Suppressor macrophage treated with lipopolysaccharide for 1 hour (primary cell): ENCODE data around the gene CYP2C19.
A peak's percentile ranks its signal among the peaks of the same experiment; 100 is the strongest.
"Not testable (repeated sequence)": the region's sequence is repeated elsewhere in the genome, so short reads cannot be mapped to it uniquely, and the experiment has no call there.

Experiments
- DNase-seq, 3 donors: peaks; one replicate each; pipeline ENCODE4 v3.0.0-alpha.2; 2020 to 2022

The CYP2C19 gene

DNA sequence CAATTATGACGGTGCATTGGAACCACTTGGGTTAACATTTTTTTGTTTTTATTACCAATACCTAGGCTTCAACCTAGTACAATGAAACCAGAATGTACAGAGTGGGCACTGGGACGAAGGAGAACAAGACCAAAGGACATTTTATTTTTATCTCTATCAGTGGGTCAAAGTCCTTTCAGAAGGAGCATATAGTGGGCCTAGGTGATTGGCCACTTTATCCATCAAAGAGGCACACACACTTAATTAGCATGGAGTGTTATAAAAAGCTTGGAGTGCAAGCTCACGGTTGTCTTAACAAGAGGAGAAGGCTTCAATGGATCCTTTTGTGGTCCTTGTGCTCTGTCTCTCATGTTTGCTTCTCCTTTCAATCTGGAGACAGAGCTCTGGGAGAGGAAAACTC lies at the start of gene CYP2C19:
Gene CYP2C19, plus strand, starts transcription at position 289 of the 400 bp plus-strand sequence. Its CDS starts 25 bp downstream, at position 314.
- no peak for DNase-seq

DNA sequence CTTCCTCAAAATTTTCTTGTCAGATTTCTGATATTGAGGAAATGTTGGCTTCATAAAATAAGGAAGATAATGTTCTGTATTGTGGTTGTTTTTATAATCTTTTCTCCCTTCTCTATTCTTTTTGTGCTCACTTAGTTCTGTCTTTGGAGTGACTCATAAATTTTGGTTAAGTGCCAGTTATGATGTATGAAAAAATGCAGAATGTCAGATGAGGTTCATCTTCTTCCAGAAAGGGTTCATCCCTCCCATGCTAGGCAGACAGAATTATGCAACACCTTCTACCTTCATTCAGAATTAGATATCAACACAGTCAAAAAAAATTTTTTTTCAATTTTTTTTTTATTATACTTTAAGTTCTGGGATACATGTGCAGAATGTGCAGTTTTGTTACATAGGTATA lies 36.6 kb upstream of the CYP2C19 start:
- DNase-seq = peak in 1 of 3 donors; percentile 5

DNA sequence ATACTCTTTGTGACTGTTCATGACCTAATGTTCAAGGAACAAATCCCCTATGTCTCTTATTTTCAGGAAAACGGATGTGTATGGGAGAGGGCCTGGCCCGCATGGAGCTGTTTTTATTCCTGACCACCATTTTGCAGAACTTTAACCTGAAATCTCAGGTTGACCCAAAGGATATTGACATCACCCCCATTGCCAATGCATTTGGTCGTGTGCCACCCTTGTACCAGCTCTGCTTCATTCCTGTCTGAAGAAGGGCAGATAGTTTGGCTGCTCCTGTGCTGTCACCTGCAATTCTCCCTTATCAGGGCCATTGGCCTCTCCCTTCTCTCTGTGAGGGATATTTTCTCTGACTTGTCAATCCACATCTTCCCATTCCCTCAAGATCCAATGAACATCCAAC lies 27.3 kb upstream of the CYP2C19 start:
- no peak for DNase-seq

DNA sequence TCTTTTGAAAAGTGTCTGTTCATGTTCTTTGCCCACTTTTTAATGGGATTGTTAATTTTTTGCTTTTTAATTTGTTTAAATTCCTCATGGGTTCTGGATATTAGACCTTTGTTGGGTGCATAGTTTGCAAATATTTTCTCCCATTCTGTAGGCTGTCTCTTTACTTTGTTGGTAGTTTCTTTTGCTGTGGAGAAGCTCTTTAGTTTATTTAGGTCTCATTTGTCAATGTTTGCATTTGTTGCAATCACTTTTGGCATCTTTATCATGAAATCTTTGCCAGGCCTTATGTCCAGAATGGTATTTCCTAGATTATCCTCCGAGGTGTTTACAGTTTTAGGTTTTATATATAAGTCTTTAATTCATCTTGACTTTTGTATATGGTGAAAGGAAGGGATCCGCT lies 23.9 kb upstream of the CYP2C19 start:
- no peak for DNase-seq

DNA sequence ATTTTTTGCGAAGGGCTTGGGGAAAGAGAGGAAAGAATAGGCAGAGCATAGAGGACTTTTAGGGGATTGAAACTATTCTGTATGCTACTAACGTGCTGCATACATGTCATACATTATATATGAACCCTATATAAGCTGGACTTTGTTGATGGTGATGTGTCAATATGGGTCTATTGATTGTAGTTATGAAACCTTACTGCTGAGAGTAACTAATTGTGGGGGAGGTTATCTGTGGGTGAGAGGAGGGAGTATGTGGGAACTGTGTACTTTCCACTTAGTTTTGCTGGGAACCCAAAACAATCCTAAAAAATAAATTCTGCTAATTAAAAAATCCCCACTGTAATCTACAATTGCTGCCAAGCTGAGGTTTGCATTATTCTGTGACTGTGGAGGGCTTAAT lies 15.3 kb upstream of the CYP2C19 start:
- no peak for DNase-seq

DNA sequence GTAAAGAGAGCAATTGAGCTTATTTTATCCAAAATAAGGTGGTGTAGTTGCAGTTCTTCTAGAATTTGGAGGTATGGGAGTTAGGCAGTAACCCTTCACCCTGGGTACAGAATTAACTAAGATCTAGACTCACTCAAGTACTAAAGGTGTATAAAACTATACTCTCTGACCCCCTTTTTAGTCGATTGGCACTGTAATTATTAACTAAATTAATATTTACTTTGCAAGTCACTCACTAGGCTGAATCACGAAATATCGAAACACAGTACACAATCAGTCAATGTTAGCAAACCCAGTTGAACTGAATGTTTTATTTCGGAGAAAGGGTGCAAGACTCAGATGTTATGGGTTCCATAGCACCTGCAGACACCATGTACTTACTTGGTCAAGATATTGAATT lies 14.6 kb upstream of the CYP2C19 start:
- no peak for DNase-seq

DNA sequence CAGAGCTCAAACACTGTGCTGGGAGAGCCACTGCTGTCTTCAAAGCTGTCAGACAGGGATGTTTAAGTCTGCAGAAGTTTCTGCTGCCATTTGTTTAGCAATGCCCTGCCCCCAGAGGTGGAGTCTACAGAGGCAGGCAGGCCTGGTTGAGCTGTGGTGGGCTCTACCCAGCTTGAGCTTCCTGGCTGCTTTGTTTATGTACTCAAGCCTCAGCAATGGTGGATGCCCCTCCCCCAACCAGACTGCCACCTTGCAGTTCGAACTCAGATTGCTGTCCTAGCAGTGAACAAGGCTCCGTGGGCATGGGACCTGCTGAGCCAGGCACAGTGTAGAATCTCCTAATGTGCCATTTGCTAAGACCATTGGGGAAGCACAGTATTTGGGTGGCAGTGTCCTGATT lies 4.6 kb upstream of the CYP2C19 start:
- no peak for DNase-seq

DNA sequence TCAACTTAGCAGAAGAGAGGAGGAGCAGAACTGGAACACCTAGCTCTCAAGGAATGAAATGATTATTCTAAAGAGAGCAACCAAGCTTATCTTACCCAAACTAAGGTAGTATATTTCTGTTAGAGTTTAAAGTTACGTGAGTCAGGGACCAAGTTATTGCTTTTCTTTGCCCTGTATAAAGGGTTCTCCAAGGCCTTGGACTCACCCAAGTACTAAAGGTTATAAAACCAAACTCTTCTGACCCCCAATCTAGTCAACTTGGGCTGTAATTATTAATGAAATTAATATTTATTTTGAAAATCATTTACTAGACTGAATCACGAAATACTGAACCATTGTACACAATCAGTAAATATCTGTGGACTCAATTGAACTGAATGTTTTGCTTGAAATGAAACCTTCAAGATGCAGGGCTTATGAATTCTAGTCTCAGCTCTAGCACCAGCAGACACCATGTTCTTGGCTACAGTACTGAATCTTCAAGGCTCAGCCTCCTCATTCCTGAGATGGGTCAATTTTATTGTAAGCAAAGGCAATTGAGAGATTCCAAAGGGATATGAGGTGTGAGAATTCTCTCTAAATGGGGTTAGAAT lies 1.8 kb upstream of the CYP2C19 start:
- no peak for DNase-seq

DNA sequence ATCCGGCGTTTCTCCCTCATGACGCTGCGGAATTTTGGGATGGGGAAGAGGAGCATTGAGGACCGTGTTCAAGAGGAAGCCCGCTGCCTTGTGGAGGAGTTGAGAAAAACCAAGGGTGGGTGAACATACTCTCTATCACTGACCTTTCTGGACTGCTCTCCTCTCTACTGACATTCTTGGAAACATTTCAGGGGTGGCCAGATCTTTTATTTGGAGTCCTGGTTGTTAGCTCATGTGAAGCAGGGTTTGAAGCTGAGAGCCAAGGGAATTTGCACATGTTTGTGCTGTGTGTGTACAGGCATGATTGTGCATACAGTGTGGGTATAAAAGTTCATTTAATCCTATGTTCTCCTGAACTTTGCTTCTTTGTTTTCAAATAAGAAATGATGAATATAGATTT lies 12.9 kb downstream of the CYP2C19 start:
- DNase-seq = not testable (repeated sequence)

DNA sequence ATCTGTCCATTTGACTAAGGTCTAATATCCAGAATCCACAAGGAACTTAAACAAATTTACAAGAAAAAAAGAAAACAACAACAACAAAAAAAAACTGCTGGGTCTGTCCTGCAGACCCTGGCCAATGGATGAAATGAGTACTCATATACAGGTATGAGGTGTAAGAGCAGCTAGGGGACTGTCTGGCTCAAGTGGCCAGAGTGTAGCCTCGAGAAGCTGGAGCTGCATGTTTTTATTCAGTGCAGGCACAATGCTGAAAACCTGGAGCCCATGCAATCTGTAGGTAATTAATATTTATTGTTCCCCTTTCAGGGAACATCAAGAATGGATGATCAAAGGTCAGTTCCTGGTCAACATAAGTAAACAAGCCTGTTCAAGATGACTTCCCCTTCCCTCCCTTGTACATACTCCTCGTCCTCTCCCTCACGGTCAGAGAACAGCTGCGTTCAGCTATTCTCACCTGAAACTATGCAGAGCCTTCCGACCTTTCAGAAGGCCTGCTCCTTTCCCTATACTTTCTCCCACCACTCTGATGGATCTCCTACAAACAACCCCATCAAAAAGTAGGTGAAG lies 15.5 kb downstream of the CYP2C19 start:
- no peak for DNase-seq

DNA sequence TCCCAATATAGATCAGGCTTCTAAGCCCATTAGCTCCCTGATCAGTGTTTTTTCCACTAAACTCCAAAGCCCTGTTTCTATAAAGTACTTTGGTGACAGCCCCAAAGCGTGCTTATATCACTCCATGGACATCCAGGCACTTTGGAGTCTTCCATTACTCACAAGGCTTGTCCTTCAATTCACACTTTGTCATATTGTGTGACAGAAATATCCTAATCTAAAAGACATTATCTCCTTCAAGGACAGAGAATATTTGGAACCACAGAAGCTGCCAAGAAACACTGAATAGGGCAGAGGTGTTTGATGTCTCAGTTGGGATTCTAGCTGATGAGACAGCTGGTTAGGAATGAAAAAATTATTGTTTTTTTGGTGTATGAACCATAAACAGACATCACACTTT lies 18.4 kb downstream of the CYP2C19 start:
- DNase-seq = no peak

DNA sequence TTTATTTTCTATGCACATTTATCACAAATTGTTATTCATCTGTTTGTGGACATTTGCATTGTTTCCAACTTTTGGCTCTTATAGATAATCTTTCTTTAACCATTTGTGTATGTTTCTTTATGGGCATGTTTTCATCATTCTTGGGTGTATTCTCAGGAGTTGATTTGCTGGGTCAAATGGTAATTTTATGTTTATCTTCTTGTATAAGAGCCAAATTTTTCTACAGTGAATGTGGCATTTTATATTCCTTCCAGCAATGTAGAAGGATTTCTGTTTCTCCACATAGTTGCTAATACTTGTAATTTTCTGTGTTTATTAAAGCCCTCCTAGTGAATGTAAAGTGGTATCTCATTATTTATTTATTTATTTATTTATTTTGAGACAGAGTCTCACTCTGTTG lies 21.8 kb downstream of the CYP2C19 start:
- no peak for DNase-seq

DNA sequence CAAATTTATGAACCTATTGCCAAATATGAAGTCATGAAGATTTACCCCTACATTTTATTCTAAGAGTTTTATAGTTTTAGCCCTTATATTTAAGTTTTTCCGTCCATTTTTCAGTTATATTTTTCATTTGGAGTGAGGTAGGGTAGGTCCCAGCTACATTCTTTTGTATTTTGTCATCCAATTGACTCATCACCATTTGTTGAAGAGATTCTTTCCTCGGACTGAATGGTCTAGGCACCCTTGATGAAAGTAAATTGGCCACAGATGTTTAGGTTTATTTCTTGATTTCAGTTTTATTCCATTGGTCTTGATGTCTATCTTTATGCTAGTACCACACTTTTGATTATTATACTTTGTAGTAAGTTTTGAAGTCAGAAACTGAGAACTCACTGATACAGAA lies 22.7 kb downstream of the CYP2C19 start:
- DNase-seq = no peak

DNA sequence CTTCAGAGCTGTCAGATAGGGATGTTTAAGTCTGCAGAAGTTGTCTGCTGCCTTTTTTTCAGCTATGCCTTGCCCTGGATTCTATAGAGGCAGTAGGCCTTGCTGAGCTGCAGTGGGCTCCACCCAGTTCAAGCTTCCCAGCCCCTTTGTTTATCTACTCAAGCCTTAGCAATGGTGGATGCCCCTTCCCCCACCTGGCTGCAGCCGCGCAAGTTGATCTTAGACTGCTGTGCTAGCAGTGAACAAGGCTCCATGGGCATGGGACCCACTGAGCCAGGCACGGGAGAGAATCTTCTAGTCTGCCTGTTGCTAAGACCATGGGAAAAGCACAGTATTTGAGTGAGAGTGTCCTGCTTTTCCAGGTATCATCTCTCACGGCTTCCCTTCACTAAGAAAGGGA lies 38.1 kb downstream of the CYP2C19 start:
- DNase-seq = not testable (repeated sequence)

DNA sequence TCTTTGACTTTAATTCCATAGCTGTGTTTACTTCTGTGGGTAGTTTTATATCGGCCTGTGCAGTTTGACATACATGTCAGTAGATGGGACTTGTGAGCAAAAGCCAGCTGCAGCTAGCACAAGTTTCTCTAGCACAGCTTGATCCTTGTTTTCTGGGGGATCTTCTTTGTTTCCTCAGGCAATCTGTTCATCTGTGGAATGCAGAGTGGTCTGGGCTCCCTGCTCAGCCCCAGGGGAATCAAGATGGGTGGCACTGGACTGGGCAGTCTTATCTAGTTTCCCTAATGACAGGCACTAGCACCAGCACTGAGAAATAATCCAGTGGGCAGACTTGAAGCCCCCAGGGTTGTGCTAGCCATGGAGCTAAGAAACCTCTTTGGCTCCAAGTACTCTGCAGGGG lies 40.8 kb downstream of the CYP2C19 start:
- no peak for DNase-seq

DNA sequence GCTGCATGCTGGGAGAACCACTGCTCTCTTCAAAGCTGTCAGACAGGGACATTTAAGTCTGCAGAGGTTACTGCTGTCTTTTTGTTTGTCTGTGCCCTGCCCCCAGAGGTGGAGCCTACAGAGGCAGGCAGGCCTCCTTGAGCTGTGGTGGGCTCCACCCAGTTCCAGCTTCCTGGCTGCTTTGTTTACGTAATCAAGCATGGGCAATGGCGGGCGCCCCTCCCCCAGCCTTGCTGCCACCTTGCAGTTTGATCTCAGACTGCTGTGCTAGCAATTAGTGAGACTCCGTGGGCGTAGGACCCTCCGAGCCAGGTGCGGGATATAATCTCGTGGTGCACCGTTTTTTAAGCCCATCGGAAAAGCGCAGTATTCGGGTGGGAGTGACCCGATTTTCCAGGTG lies 67.5 kb downstream of the CYP2C19 start:
- DNase-seq = not testable (repeated sequence)

DNA sequence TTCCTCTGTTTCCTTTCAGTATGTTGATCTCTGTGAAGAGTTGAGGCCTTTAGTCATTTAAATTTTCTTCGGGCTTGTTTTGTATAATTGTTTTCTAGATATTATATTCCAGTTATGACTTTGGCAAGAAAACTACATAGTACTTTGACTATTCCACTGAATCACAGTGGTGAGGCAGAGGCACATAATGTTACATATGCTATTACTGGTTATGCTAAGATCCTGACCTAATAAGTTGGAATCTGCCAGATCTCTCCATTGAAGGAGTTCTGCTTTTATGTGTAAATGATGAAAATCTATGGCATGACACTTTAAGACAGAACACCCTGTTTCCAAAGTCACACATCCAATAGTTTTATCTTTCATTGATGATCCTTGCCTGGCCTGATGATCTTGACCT lies 83.7 kb downstream of the CYP2C19 start:
- DNase-seq = no peak

DNA sequence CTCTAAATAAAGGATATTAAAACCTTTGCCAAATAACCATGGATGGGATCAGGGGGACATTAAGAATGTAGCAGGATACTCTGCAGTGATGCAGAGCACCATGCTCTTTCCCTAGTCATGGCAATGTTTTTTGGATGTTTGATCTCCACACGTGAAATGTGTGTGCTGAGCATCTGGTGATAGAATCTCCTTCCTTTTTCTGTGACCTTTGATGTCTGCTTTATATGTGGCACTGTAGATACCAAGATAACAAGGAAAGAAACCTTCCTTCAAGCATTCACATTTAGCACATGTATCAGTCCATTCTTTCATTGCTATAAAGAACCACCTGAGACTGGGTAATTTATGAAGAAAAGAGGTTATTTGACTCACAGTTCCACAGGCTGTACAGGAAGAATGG lies 88.3 kb downstream of the CYP2C19 start:
- DNase-seq = no peak

DNA sequence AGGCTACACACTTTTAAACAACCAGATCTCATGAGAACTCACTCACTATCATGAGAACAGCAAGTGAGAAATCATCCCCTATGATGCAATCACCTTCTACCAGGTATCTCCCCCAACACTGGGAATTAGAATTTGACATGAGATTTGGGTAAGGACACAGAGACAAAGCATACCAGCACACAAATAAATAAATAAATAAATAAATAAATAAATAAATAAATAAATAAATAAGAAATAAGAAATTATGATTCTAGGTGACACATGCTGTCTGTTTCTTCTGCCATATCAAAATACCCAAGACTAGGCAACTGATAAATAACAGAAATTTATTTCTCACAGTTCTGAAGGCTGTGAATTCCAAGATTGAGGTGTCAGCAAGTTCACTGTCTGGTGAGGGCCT lies 88.8 kb downstream of the CYP2C19 start:
- no peak for DNase-seq

DNA sequence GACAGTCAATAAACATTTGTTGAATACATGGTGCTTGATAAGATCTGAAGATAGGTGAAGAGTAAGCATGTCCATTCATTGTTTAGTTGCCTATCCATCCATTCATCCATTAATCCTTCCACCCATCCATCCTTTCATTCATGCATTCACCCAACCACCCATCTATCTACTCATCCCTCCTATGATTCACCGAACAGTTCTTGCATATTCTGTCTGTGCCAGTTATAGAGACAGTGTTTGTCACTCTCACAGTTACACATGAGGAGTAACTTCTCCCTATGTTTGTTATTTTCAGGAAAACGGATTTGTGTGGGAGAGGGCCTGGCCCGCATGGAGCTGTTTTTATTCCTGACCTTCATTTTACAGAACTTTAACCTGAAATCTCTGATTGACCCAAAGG lies 90.0 kb downstream of the CYP2C19 start:
- DNase-seq = no peak

DNA sequence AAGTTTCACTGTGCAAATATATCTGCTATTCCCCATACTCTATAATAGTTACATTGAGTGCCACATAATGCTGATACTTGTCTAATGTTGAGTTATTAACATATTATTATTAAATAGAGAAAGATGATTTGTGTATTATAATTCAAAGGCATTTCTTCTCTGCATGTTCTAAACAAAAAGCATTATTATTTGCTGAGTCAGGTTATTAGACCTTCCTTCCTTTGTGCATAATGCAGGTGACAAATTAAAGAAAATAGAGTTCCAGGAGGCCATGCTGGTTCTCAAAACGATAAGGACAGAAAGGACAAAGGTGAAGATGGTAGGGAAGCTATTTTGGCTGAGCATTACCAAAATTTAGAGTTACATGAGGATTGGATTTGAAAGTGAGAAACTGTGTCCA lies 90.6 kb downstream of the CYP2C19 start:
- no peak for DNase-seq

DNA sequence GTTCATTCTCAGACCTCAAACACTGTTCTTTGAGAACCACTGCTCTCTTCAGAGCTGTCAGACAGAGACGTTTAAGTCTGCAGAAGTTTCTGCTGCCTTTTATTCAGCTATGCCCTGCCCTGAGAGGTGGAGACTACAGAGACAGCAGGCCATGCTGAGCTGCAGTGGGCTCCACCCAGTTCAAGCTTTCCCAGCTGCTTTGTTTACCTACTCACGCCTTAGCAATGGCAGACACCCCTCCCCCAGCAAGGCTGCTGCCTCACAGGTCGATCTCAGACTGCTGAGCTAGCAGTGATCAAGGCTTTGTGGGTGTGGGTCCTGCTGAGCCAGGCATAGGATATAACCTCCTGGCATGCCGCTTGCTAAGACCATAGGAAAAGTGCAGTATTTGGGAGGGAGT lies 95.5 kb downstream of the CYP2C19 start:
- DNase-seq = no peak

DNA sequence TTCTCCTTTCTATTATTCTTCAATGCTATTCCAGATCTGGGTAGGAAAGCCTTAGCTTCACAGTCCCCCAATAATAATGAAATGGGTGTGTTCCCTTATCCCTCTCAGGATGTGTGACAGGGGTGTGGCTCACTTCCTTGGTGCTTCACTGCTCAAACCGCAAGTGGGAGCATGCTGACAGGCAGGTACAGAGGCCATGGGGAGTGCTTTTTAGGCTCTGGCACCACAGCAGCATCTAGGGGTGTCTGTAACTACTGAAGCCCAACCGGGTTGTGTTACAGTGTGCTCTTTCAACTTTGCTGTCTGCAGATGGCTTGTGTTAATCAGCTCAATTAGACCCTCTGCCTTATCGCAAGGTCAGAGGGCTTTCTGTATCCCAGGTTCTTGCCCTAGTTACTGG lies 96.6 kb downstream of the CYP2C19 start:
- DNase-seq = no peak

DNA sequence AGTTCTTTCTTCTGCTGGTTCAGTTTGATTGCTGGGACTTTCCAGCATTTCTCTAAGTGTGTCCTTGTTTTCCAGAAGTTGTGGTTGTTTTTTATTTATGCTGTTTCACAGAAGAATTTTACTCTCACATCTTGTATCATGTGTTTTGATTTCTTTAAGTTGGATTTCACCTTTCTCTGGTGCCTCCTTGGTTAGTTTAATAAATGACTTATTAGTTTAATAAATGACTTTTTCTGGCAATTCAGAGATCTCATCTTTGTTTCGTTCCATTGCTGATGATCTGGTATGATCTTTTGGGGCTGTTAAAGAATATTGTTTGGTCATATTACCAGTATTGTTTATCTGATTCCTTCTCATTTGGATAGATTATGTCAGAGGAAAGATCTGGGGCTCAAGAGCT lies 116.2 kb downstream of the CYP2C19 start:
- DNase-seq = no peak

DNA sequence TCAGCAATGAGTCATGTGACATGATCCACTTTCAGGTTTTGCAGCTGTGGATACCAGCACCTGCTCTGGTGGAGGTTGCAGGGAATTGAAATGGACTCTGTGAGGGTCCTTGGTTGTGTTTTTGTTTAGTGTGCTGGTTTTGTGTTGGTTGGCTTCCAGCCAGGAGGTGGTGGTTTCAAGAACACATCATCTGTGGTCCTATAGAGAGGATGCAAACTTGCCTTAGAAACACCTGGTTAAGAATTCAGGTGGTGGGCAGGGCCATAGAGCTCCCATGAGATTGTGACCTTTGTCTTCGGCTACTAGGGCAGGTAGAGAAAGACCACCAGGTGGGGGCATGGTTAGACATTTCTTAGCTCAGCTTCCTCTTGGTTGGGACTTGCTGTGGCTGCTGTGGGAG lies 116.7 kb downstream of the CYP2C19 start:
- DNase-seq = no peak
